Measurements from ENCODE around the gene LRRC4C.

Gene LRRC4C

DNA sequence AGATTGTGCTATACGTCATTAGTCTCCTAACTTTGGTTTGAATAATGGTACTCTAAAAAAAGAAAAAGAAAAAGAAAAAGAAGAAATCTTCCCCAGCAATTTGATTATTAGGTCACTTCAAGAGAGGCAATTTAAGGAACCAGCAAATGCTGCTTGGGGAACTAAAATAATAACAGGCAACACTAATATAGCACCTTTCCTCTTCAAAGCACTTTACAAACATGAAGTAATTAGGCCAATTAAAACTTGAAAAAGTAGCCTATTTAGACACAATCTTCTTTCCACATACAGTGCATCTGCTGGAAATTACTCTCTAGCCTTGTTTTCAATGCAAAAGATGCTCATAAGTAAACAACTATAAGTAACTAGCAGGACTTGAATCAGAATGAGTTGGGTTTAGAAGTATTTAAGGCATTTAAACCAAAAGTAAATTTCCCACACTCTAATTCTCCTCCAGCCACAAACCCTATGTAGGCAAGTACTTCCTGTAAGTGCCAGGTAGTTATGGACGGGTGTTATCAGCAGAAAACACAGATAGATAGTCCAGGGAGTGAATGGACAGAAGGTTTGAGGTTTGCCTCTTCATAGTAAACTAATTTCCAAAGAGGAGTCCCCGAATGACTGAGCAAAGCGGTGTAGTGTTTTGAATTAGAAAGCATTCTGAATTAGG lies 44.5 kb downstream of the LRRC4C start:
- DNase-seq: no peak

DNA sequence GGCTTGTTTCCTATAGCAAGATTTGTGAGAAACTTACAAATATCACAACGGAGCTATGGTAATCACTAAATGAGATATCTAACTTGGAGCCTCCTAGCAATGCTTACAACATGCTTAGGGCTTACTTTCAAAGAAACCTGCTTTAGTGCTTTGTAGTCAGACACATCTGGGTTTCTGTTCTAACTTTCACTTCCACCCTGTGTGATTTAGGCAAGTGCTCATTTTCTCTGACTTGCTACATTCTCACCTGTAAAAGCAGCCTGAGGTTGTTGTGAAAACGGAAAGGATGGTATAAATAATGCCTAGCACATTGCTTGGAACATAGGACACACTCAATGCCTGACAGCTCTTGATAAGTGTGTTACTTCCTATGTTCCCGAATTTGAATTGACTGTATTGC lies 45.6 kb downstream of the LRRC4C start:
- no peak for DNase-seq

DNA sequence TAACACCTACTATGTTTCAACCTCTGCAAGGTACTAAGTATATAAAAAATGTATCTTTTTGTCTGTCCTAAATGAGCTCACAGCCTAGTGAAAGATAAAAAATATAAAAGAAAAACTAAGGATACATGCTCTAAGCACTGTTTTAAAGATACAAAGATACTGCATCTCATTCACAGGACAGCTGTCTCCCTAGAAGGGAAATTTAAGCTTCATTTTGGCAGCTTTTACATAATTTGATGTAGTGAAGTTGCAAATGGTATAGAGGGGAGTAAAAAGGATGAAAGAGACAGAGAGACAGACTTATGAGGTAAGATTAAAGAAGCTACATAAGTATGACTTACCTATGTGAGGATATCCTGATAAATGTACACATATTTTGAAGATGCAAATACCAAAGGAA lies 53.6 kb downstream of the LRRC4C start:
- DNase-seq: no peak

DNA sequence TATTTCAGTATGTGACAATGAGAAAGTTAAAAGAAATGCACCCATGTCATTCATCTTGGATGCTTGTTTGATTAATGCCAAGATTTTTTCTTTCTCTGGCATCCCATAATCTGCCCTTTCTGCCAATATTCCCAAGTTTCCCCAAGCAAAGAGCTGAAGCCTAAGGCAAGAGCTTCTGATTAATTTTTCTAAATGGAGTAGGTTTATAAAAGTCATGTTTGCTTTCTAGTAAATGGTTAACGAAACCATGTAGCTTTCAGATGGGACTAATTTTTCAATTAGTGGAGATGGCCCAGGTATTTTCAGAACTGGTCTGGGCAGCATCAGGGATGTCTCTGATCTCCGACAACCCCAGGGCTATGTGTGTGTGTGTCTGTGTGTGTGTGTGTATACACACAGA lies 55.3 kb downstream of the LRRC4C start:
- no peak for DNase-seq

DNA sequence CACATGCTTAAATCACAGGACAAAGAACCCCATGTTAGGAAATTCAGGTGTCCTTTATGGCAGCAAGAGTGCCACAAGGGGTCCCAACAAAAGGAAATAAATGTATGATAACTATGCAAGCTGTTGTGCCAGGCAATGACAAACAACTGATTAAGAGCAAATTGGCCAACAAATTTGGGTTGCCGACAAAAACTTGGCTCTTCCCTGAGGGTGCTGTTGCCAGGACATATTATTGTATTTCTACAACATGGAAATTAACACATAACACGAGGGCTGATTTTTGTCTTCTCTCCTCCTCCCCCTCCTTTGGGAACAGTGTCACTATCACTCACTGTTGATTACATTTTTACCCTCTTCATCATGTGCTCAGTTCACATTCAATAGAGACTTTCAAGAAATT lies 56.0 kb downstream of the LRRC4C start:
- DNase-seq: no peak

DNA sequence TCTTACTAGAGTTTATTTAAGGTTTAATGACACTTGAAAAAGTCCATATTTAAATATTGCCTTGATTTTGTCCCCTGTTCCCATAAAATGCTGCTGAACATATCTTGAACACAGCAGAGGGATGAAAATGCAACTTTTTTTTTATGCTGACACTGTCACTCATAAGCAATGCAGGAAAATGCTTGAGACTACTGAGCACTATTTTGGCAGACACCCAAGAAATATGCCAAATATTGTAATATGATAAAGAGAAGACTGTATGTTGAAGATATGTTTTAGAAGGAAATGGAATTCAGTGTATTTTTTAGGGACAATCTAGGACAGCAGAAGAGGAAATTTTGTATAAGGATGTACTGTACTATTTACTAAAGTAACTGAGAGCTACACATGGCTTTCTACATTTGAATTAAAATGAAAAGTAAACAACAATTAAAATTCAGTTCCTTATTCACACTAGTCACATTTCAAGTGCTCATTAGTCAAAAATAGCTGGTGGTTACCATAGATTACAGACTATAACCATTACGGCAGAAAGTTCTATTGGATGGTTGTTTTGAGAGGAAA lies 58.6 kb downstream of the LRRC4C start:
- no peak for DNase-seq

DNA sequence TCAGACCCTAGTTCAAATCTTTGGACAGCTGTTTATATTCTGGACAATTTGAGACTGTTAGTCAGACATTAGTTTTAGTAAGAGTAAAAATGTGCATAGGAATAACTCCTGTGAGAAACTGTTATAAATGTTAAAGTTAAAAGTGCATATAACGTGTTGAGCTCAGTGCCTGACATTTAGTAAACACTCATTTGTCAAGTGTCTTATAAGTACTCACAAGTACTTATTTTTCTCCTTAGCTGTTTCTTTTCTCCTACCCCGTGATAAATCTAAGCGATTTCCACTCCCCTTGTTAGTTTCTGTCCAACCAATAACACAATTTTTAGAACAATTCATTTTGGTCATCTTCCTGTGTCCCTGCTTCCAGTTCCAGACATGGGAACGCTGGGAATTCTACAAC lies 59.3 kb downstream of the LRRC4C start:
- no peak for DNase-seq

DNA sequence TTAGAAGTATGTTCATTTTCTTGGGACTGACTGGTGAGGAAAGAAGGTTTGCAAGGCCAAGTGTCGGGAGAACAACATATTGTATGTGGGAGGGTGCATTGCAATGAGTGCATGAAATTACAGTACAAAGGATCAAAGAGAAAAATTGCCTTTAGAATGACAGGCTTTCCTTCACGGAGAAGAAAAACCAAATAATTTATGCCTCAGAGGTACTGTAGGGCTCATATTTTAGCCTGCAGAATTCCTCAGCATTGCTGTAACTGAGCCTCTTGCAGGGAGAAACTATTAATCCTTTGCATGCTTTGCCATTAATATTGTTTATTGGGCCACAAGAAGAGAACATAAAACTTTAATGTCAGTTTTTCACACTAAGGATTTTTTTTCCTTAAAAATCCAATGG lies 60.1 kb downstream of the LRRC4C start:
- DNase-seq: no peak

DNA sequence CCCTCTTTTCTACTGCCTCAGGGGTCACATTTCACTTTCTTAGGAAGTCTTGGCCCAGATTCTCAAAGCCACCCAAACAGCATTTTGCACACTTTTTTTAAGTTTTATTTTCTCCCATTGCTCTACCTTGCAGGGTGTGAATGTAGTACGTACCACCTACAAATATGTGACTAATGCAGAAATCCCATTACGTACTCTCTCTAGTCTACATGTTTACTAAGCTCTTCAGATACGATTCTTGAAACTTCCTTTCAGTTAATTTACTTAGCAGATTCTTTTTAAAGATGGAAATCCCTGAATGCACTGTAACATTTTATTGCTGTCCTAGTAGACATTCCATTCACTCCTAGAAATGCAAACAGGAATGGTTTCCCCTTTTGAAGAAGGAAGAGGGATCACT lies 61.3 kb downstream of the LRRC4C start:
- DNase-seq: no peak

DNA sequence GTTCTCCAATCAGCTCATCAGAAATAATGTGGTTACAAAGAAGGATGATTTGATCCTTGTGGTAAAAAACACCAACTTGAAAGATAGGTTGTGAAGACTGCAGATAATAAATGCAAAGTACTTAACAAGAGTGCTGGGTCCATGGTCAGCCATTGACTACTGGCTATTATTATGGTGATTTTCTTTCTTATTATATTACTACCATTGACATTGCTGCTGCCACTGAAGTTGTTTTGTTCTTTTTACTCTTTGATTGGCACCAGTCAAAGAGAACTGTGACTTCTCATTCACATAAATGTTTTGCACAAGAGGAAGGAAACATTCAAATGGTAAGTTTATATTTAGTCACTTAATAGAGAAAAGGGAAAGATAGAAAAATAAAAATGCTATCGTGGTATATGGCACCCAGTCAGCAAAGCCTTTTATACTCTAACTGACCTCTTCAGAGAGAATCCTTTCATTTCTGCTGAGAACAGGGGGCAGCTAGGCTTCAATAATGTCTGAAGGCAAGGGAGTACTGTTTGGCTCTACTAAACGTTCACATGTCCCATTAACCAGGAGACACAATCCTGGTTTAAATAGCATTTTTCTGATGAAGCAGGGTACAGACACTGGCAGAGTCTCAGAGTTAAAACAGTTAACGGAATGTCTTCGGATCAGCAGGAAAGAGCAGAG lies 64.8 kb downstream of the LRRC4C start:
- no peak for DNase-seq

DNA sequence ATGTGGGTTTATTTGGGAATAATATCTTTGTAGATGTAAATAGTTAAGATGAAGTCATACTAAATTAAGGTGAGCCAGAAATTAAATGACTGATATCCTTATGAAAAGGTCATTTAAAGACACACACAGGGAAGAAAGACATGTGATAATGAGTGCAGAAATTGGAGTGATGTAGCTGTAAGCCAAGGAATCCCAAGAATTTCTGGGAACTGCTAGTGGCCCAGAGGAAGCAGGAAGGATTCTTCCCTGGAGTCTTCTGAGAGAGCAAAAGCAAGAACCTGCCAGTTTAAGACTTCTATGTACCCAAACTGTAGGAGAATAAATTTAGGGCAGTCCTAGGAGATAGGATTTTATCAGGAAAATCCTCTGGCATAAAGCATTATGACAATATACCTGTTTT lies 66.9 kb downstream of the LRRC4C start:
- no peak for DNase-seq

DNA sequence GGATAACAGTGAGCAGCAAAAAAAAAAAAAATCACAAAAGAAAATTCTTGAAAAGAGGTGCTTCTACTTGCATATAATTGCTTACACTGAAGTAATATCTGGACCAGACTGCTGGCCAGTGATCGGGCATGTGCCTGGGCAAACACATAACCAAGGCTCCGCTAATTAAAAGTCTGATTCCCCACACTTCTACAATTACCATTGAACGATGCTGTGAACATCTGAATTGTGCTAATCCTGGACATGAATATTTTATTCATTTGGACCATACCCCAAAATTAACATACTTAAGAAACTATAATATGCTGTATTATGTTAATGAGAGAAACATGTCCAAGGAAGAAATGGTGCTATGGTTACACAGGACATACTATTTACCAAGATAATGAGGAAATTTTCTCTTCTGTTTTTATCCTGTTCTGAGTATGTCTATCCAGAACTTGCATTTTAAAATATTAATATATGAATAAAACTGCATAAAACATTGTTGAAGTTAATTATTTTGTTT lies 69.8 kb downstream of the LRRC4C start:
- no peak for DNase-seq

DNA sequence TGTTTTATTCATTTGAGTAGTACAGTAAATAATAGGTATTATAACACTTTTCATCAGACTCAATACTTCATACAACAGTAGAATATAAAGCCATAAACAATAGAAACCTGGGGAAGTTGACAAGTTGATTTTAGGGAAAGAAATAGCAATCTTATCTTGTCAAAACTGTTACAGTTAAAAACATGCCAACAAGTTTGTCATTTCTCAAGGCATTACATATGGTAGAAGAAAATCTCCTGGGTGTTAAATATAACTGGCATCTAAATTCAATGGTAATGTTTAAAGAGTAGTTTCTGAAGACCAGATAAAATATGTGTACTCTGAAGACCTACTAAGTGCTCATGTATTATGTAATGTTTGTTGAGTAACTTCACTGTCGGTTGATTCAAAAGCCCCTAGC lies 75.1 kb downstream of the LRRC4C start:
- DNase-seq: no peak

DNA sequence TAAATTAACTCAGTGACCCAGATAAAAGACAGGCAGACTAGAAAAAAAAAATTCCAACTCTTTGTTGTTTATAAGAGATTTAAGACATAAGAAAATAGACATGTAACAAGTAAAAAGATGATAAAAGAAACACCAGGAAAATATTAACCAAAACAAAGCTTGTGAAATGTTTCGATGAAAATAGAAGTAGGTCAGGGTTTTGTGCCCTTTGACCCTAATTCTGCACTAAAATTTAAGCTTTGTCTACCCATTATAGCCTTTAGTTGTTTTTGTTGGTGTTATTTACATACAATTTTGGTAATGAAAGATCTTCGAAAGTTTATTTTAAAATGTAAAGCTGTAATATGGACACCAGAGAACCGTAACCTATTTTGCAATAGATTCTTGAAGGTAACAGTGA lies 75.7 kb downstream of the LRRC4C start:
- no peak for DNase-seq

DNA sequence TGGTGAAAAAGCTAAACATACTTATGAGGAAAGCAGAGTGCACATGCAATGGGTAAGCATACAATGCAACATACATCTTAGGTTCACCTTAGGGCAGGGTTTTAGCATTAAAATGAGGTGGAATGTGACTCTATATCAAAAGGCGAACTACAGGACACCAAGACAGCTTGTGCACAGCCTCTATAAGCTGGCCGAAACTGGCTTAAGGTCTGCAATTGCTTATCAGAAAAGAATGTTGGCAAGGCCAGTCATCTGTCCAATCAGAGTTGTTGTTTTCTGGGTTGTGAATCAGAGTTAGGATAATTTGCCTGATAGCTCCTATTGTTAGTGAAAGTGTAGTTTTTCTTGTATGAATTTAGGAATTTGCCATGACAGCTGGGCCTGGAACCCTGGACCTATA lies 76.5 kb downstream of the LRRC4C start:
- no peak for DNase-seq

DNA sequence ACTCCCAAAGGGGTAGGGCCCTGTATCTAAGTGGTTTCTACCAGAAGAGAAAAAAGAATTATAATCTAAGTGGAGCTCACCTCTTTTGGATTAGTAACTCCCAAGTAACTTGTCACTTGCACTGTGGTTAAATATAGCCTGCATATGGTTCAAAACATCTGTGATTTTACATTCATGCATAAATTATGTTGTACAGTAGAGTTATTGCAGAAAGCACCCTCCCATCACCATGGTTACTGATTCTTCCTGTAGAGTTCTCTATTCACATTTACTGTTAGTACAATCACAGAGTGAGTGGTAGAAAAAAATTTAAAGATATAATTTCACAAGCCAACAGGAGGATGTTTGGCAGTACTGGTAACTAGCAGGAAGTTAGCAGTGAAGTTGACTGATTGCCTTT lies 80.4 kb downstream of the LRRC4C start:
- DNase-seq: no peak

DNA sequence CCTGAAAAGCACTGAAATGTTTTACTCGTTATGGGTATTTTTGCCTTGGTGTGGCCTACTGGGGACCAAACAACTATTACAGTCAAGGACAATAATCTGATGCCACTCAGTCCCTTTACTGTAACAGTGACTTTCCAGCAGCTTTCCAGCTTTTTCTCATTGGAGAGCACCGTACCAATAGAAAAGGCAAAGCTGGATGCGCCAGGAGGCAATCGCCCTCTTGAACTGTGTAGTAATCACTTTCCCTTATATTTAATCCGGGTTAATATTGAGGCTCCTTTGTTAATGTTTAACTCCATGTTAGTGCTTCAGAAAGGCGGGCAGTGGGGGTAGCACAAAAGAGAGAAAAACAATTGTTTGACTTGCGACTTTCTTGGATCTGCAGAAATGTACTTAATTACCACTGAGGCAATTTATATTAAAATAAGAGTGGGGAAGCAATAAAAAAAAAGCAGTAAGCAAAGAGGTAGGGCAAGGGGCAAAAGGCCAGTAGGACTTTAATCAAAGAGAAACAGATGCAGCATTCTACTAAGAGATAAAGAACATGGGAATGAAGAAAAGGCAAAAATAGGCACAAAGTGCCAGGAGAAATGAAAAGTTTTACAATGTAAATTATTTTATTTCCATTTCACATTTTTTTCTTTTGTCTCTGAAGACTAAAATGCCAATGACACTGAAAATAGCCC lies 81.6 kb downstream of the LRRC4C start:
- DNase-seq: no peak

DNA sequence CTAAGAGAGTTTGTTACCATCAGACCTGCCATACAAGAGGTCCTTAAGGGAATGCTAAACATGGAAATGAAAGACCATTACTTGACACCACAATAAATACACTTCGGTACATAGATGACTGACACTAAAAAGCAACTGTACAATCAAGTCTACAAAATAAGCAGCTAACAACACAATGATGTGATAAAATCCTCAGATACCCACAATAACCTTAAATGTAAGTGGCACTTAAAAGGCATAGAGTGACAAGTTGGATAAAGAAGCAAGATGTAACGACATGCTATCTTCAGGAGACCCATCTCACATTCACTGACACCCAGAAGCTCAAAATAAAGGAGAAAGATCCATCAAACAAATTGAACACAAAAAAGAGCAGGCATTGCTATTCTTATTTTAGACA lies 107.6 kb downstream of the LRRC4C start:
- no peak for DNase-seq

DNA sequence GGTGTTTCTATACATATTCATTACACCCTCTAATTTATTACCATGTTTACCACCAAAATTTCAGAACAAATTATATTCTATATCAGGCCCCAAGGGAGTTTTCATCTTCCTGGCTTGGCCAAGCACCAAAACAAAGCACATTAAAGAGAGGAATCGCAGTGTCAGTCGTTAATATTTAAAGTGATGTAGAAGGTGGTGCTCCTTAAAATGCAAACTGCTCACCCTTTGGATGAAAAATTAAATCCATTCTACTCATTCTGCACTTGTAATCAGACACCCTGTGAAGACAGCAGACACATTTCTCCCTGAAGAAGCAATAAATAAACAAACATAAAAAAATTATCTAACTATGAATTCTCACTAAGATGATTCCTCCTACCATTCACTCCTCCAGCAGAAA lies 113.4 kb downstream of the LRRC4C start:
- no peak for DNase-seq

DNA sequence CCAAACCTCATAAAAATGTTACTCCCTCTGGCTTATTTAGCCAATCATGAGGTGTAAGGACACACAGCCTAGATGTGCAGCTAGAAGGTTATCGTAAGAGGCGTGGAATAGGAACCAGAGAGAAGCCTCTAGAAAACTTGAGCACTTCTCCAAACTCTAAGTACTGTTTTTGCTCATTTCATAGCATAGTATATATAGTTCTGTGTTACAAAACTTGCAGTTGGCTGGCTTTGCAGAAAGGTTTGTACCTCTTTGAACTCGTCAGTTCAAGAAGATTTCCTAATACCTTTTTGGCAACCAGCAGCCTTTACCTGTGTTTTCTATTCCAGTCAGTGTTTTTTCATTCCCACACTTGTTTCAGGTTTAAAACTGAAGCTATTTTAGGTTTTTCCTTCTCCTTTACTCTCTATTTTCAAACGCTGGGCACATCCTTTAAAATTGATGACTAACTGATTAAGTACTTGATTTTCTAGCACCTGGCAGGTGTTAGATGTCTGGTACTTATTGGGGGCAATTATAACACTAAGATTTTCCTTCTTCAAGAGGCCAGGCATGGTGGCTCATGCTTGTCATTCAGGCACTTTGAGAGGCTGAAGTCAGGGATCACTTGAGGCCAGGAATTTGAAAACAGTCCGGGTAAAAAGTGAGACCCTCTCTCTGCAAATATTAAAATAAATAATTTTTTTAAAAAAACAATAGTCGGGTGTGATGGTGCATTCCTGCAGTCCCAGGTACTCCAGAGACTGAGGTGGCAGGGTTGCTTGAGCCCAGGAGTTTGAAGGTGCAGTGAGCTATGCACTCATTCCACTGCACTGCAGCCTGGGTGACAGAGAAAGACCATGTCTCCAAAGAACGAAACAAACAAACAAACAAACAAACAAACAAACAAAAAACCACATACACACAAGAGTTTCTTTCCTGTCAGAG lies 125.2 kb downstream of the LRRC4C start:
- no peak for DNase-seq

DNA sequence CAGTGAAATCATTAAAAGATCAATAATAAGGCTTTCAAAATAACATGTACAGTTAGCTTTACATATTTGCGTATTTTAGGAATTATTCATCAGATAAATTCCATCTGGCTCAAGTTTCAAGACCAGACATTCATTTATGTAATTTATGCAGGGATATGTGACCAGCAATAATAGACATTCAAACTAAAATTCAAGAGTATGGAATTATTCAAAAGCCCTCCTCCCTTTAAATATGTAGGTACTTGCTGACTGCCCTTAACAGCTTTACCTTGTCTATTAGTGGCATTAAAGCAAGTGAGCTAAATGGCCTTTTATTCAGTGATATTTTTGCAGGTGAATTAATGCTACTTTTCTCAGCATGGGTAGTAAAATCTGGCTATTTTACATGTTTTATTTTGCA lies 126.1 kb downstream of the LRRC4C start:
- DNase-seq: no peak

DNA sequence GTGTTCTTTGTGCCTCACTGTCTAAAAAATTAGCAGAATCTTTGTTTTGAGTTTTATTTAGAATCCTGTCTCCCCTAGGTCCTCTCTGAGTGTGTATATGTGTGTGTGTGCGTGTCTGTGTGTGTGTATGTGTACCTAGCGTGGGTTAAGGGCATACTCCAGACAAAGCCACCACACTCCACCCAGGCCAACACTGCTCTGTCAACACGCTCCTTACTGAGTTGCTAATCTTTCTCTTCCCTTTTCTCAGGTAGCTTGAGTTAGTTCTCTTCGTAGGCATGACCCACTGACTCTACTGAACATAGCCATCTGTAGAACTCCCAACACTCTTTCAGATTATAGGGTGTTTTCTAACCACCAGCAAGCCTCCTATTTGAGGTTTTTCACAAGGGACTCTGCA lies 131.1 kb downstream of the LRRC4C start:
- DNase-seq: no peak

DNA sequence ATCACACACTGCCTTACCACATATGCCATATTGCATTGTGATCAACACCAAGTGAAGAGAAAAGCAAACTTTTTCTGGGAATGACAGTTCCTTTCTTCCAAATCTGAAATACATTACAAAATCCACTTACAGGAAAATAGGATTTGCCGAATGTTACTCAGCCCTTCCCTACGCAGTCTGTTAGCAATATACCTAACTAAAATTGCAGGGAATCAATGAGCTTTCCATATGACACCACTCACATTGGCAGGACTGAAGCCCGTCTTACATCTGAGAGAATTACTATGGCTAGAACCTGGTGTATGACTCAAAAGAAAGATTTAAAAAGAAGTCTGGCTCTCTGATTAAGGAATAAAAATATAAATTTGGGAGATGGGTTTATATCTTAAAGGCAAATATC lies 136.0 kb downstream of the LRRC4C start:
- no peak for DNase-seq

Measured in activated CD4-positive, alpha-beta T cell treated with anti-CD3 and anti-CD28 coated beads for 48 hours (primary cell).